NCI-H748 treated with DMSO at 0.1 percent for 48 hours (cell line): ENCODE measurements around the gene IP6K1.
"Not testable (repeated sequence)": the region's sequence is repeated elsewhere in the genome, so short reads cannot be mapped to it uniquely, and the experiment has no call there.

Experiments
- DNase-seq: peaks from one replicate; lab custom pipeline; 2025; lab: John Stamatoyannopoulos, UW

IP6K1 gene

DNA sequence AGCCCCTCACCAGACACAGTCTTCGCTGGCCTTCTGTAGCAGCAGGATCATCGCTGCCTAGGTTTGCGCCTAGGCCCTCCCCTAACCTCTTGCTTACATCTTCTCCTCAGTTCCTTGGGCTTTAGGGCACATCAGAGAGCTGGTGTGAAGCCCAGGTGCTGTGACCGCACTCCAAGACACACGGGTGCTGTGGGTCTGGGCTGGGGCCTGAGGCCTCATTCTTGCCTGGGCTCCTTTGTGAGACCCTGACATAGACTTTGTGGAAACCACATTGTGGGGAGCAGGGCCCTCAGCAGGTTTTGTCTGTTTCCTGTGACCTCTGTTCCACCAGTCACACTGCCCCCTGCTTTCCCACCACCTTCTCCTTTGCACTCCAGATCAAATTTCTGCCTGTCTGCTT is 74.9 kb downstream of the IP6K1 start:
- no peak for DNase-seq

DNA sequence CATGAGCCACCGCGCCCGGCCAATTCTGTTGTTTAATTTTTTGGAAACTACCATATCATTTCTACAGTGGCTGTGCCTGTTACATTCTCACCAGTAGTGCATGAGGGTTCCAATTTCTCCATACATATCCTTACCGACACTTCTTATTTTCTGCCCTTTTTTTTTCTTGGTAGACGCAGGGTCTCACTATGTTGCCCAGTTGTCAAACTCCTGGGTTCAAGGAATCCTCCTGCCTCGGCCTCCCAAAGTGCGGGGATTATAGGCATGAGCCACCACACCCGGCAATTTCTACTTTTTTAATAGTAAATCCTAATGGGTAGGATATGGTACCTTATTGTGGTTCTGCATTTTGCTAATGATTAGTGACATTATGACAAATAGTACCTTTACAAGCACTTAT is 76.5 kb downstream of the IP6K1 start:
- no peak for DNase-seq

DNA sequence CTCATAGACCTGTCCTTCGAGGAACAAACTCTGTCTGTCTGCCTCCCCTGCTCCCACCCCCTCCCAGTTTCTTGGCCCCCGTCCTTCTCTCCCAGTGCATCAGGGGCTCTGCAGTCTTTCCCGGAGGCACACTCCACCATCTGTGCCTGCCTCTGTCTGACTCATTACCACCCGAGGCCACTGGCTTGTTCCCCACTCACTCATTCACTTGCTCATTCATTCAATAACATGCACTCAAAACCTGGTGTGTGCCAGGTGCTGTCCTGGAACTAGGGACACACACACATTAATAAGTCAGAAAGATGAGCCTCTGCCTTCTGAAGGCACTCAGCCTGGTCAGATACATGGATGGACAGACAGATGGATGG is 79.2 kb downstream of the IP6K1 start:
- DNase-seq = no peak

DNA sequence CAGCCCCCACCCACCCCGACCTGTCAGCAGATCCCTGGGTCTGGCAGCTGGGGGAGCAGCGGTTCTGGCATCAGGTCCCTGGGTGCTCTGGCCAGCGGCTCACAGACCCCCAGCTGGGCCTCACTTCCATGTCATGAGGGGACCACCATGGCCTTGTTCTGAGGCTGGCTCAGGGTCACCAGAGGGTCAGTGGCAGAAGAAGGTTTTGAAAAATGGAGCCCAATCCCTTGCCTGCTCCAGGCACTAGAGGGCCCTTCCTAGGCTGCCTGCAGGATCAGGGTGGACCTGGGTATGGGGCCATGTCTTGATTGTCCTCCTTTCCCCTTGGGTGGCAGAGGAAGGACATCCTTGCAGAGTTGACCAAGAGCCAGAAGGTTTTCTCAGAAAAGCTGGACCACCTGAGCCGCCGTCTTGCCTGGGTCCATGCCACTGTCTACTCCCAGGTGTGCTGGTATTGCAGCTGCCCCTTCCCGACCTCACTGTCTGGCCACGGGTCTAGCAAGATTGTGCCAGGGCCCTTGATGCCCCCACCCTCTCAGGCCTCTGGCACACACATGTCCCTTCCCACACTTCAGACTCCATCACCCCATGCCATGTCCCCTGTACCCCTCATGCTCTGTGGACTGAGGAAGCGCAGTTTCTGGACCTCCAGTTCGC is 79.8 kb downstream of the IP6K1 start:
- no peak for DNase-seq

DNA sequence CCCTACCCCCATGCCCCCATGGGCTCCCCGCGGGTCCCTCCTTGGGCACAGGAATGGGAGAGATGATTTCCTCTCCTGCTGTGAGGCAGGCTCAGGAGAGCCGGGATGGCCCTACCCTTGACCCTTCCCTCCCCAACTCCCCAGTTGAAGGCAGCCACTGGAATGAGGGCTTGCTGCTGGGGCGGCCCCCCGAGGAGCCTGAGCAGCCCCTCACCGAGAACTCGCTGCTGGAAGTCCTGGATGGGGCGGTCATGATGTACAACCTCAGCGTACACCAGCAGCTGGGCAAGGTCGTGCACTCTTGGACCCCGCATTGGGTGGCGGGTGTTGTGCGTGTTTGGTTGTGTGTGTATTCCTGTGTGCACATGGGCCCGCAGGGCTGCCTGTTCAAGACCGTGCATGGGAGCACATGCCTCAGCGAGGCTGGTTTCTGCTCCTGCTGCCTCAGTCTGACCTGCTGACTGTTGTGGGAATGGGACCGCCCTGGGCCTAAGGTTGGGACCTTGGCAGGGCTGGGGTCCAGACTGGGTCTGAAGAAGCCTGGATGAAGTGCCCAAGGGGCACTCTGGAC is 80.9 kb downstream of the IP6K1 start:
- no peak for DNase-seq

DNA sequence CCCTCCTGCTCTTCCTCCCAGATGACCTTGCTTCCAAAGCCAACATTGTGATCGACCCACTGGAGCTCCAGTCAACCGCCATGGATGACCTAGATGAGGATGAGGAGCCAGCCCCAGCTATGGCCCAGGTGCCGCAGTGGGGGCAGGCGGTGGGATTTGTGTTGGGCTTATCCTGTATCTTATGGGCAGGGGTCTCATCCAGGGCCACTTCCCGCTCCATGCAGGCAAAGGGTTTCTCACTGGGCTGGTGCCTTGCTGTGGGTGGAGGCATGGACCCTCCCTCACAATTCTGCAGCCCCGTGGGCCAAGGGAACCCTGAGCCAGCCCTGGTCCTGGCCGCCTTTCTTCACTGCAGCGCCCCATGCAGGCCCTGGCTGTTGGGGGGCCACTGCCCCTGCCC is 81.7 kb downstream of the IP6K1 start:
- no peak for DNase-seq

DNA sequence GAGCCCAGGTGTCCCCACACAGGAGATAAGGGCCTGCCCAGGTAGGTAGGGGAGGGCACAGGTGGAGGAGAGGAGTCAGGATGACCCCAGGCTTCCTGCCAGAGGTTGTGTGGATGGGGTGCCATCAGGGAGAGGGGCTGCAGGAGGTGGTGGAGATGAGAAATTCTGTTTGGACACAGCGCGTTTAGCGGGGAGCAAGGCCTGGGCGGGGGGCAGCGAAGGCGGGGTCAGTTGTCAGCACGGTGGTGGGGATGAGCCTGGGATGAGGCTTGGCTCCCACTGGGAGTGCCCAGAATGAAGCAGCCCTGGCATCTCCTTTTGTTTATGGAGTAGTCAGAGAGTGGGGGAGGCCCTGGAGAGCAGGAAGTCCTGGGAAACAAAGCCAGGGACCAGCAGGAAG is 82.4 kb downstream of the IP6K1 start:
- no peak for DNase-seq

DNA sequence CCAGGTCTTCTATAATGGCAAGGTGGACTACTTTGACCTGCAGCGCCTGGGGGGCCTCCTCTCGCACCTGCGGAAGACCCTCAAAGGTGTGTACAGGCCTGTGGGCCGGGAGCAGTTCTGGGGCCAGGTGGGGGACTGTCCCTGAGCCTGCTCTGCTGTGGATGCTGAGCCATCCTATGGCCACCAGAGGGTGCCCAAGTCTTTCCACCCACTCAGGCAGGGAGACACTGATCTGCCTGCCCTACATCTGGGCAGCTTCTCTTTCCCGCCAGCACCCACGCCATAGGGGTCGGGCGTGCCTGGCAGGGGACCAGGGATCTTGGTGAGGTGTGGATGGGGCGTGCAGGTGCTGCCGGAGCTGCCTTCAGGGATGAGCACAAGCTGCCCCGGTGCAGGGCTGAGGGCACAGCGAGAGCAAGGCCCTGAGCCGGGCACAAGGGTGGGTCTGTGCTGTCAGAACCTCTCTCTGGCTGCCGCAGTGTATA is 82.9 kb downstream of the IP6K1 start:
- peak; percentile 19 for DNase-seq

DNA sequence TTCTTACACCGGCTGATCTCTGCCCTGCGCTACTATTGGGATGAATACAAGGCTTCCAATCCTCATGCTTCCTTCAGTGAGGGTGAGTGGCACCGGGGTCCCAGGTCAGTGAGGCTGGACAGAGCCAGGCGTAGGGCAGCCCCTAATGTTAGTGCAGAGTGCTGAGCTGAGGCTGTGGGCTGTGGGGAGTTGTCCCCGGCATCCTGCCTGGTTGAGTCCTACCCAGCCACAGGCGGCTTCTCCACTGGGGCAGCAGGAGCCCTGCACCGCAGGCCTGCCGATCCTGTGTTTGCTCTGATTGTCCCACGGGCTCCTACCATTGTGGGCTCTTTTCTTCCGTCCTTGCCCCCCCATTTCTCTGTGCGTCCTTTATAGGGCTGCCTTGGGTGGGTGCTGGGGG is 83.7 kb downstream of the IP6K1 start:
- DNase-seq = no peak

DNA sequence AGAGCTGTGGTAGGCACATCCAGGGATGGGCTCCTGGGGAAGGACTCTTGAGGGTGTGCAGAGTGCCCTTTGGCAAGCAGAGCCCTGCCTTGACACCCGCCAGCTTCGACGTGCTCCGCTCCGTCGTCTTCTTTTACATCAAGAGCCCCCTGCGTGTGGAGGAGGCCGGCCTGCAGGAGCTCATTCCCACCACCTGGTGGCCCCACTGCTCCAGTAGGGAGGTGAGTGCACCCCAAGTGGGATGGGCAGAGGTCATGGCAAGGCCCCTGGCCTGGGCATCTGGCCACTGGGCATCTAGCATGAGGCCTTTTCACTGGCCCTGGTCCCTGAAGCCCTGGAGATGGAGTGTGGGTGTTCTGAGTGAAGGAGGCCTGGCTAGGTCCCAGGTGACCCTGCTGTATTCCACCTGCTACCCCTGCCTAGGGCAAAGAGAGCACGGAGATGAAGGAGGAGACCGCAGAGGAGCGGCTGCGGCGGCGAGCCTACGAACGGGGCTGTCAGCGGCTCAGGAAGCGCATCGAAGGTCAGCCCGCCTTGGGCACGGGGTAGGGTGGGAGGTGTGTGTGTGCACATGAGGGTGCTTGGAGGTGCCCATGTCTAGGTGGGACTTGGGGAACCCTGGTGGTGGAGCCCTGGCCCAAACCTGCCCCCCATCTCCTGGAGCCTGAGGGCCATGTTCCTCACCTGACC is 84.8 kb downstream of the IP6K1 start:
- no peak for DNase-seq

DNA sequence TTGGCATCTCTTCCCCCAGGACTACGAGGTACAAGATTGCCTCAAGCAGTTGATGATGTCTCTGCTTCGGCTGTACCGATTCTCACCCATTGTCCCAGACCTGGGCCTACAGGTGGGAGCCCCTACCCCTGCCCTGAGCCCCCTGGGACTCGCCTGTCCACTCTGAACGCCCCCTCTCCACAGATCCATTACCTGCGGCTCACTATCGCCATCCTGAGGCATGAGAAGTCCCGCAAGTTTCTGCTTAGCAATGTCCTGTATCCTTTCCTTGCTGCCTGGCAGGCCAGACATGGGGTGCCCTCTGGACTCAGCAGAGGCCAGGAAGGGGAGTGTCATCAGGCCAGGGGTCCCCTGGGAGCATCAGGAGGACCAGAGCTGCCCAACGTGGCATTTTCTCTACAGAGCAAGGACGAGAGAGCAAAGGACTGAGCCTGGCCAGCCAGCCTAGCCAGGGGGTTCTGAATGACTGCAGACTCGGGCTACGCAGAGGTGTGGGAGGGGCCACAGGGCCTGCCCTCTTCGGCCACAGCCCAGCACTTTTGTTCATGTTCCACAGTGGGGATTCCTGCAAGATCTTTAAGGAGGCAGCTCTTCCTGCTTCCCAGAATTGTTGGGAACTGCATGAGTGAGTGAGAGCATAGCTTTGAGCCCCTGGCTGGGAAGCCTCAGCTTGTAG is 85.8 kb downstream of the IP6K1 start:
- no peak for DNase-seq

DNA sequence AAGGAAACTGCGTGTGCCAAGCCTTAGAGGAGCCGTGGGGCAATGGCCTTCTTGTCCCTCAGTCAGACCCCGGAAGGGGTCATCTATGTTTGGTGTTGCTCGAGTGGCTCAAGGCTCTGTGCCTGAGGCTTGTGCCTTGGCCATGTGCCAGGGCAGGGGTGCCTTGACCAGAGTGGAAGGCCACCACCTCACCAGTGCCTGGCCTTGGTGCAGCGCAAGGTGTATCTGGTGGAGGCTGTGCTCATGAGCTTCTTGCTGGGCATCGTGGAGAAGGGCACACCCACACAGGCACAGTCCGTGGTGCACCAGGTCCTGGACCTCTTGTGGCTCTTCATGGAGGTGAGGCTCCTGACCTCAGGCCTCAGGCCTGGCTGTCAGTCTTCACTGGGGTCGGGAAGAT is 86.3 kb downstream of the IP6K1 start:
- no peak for DNase-seq

DNA sequence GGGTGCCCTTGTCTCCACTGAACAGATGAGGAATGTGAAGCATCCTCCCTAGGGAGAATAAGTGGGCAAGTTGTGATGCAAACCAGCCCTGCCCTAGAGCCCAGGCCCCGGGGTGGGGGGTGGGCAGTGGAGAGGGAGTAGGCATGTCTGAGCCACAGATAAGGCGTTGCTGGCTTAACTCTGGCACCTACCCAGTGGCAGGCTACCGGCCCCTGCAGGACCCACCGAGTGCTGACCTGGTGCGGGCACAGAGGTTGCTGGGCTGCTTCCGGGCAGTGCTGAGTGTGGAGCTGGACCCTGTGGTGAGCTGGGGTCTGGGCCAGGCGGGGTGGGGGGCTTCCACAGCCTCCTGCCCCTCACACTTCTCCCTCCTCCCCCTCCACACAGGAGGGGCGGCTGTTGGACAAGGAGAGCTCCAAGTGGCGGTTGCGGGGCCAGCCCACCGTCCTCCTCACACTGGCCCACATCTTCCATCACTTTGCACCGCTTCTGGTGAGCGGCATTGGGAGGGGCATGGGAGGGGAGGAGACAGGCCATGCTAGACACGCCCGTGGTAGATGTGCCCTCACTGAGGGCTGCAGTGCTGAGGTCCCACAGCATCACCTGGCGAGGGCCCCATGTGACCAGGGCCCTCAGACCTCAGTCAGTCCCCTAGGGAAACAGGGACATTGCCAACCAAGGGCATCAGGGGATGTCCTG is 86.9 kb downstream of the IP6K1 start:
- no peak for DNase-seq

DNA sequence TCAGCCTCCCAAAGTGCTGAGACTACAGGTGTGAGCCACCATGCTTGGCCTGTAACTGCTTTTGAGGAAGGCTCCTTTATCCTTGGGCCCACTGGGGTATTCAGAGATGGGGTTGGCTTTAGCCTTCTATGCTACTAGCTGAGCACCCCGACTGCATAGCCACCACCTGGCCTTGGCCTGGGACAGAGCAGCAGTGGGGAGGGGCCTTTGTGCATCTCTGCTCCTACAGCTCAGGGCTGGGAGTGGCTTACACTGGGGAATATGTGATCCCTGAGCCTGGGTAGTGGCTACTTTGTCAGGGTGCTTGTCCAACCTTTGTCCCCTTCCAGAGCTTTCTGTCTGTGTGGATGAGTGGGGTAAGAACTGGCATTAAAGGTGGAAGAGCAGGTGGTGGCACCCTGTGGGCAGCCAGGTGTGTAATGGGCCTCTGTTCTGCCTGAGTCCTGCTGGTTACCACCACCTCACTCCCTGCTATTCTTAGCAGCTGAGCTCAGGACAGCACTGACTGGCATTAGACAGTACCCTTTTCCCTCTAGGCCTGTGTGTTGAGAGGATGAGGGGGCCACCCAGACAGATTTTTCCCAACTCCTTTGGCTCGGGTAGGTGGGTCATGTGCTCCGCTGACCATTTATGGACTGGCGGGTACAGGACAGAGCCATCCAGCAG is 90.9 kb downstream of the IP6K1 start:
- not testable (repeated sequence) for DNase-seq

DNA sequence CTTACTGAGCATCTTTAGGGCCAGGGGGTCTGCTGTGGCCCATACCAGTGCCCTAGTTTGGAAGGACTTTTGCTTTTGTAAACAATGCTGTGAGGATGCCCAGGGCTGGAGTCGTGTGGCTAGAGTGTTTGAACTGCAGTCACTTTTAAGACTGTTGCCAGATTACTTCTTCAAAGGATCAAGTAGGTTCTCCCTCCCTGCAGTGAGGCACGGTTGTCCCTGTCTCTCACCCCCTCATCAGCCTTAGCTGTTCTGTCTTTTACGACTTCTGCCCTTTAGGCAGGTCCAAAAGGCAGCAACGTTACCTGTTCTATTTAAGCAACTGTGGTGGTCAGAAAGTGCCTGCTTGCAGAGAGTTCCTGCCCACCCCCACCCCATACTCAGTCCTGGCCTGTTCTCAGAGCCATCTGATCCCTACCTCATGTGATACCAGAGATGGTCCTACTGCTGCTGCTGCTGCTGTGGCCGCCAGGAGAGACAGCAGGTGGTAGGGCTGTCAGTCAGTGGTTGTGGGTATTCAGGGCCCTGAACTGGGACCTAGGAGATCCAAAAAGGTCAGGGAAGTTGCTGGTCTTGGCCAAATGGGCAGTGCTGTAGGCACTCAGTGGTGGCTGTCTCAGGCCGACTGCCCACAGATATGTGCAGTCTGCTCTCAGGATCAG is 91.8 kb downstream of the IP6K1 start:
- not testable (repeated sequence) for DNase-seq

DNA sequence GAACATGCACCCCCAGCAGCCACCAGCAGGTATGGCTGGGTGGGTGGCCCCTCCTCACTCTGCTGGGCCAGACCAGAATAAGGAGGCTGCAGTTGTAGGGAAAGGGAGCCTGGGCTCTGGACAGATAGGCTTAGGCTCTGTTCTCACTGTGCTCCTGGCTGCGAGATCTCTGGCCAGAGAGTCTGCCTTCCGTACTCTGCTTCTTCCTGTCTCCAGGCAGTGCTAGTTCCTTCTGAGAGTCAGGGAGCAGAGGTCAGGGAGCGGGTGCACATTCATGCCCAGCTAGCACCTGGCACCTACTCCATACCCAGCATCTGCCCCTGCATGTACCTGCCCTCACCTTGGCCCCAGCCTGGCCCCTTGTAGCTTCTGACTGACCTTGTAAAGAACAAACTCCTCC is 94.9 kb downstream of the IP6K1 start:
- not testable (repeated sequence) for DNase-seq

DNA sequence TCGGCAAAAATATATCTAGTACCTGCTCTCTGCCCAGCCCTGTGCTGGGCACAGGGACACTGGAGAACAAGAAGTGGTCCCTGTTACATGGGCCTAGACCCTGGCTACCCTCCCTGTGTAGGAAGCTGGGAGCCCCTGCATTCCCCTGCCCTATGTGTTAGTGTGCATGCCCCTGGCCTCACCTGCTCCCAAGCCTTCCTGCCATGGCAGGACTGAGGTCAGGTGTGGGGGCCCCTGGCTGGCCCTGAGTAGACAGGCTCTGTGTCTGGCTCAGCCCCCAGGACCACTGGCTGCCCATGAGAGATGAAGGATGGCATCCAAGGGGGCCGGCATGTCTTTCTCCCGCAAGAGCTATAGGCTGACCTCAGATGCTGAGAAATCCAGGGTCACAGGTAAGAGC is 95.5 kb downstream of the IP6K1 start:
- DNase-seq = not testable (repeated sequence)

DNA sequence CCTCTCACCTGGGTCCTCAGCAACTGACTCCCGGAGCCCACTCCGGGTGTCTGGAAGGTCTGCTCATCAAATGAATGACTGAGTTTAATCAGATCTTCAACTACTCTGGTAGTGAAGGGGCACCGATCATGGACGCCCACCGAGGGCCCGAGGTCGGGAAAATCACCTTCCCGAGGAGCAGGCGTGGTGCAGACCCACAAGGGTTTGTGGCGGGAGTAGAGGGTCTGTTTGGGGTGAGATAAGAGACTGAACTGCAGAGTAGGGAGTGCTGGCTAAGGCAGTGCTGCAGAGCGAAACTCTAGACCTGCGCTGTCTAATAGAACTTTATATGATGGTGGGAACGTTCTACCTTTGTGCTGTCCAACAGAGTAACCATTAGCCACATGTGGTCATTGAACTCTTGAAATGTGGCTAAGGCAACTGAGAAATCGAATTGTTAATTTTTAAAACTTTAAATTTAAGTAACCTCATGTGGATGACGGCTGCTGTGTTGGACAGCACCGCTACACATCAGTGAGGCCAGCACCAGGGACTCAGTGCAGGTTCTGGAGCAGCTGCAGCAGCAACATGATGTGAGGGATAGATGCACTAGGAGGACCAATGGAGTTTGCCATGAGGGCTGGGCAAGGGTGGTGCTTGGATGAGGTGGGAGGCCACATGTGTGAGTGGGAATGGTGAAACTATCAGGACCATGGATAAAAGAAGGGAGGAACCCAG is 96.3 kb downstream of the IP6K1 start:
- DNase-seq = not testable (repeated sequence)

DNA sequence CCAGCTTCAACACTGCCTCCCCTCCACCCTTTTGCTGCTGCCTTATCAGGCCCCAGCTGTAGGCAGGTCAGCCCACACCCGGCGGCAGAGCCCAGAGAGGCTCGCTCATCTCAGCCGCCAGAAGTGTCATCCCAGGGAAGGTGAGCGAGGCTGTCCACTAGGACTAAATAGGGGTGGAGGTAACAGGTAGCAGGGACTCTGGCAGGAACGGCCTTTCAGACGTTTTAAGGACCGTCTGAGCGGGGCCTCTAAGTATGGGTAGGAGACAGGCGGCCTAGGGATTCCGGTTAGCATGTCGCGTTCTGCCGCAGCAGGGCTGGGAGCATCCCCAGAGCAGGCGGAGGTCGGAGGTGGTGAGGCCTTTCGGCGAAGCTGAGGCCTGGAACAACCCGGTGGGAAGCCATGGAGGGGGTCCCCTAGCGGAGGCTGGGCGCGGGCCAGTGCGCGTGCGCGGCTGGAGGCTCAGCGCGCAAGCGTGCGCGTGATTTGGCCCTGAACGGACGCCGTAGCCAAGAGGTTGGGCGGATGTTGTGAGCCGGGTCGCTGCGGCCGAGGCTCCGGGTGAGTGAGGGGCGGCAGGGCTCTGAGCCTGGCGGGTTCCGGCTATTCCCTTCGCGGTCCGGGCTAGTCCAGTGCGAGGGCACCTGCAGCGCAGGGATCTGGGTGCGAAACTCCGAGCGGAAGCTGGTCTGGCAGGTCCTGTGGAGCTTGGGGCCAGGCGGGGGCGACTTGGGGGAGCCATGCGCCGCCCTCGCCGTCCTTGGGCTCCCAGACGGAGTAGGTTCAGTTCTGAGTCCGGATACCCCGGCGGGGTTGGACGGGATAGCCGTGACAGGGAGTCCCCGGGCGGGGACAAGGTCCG is 97.1 kb downstream of the IP6K1 start, which contains the start of the genes MST1 and RNF123:
TSS of gene MST1 (minus strand) at position 429 of the 862 bp plus-strand sequence. CDS start 783 bp downstream, outside the sequence.
TSS of gene RNF123 (plus strand) at position 512 of the 862 bp plus-strand sequence. CDS start 1,609 bp downstream, outside the sequence.
- DNase-seq = no peak
